ENCODE data around the gene DCAF6. TPM values are rescaled to one million over a fixed set of nuclear protein-coding genes. Genes with fewer than 3 reads are reported as not detected.

DCAF6 gene
- total RNA-seq, 3 donors from 2014 or later (not counting 1 experiment from before 2014, with no cell fraction given), result 21.8 to 31.8 (median 27.8) TPM

DNA sequence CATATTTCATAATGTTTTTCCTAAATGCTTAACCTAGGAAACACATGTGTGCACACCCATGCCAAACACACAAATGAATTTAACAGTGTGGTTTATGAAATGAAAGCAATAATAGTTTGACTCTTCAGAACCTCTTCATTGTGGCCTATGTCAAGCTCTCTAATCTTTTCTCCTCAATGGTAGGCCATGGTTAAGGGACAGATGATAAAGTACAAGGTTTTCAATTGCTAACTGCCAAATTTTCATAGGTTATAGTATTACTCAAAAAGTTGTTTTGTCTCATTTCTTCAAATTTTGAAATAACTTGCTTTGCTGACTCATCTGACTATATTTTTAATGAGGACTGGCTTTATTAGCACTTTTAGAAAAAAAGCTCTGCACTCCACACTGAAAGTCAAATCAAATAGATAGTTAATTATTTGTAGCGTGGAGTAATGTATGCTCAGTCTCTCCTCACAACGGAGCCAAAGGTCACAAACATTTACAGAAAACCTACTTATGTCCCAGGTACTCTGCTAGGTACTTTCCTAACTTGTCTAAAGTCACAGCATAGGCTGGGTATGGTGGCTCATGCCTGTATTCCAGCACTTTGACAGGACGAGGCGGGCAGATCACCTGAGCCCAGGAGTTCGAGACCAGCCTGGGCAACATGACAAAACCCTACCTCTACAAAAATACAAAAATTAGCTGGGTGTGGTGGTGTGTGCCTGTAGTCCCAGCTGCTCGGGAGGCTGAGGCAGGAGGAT is 19.5 kb upstream of the DCAF6 start:
- no peak overlapping the region for H3K4me3 Mint-ChIP-seq
- DNase-seq, result no peak
- Histone ChIP-seq H3K27ac (ENCODE audit: low read length) (no peak overlapping the region), H3K27me3 (ENCODE audit: control insufficient read depth, insufficient read depth, low read length) (no peaks in the 10 kb centered on the region), H3K4me3 (ENCODE audit: low read length) (no peak overlapping the region), H3K4me1 (ENCODE audit: control insufficient read depth, insufficient read depth, low read length) (no peaks in the 10 kb centered on the region), H3K36me3 (ENCODE audit: control insufficient read depth, insufficient read depth, low read length) (peaks cover 17% of the 10 kb centered on the region), H3K9me3 (ENCODE audit: control insufficient read depth, insufficient read depth, low read length) (no peaks in the 10 kb centered on the region)
- intact Hi-C loops (cut with micrococcal nuclease), result no loop called here
- peaks cover 7% of the 10 kb centered on the region for H3K36me3 Mint-ChIP-seq
- H3K27me3 Mint-ChIP-seq (ENCODE audit: low read depth in 2 of 2), result no peaks in the 10 kb centered on the region
- H3K27ac Mint-ChIP-seq, result no peak overlapping the region
- TF ChIP-seq, protein P1, sequence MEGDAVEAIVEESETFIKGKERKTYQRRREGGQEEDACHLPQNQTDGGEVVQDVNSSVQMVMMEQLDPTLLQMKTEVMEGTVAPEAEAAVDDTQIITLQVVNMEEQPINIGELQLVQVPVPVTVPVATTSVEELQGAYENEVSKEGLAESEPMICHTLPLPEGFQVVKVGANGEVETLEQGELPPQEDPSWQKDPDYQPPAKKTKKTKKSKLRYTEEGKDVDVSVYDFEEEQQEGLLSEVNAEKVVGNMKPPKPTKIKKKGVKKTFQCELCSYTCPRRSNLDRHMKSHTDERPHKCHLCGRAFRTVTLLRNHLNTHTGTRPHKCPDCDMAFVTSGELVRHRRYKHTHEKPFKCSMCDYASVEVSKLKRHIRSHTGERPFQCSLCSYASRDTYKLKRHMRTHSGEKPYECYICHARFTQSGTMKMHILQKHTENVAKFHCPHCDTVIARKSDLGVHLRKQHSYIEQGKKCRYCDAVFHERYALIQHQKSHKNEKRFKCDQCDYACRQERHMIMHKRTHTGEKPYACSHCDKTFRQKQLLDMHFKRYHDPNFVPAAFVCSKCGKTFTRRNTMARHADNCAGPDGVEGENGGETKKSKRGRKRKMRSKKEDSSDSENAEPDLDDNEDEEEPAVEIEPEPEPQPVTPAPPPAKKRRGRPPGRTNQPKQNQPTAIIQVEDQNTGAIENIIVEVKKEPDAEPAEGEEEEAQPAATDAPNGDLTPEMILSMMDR (IDR thresholded peaks at IDR 0.05), result no peak
- WGBS (ENCODE audit: insufficient coverage), result 95% methylated on average over 3 of the region's 6 CpGs
- no peaks in the 10 kb centered on the region for H3K9me3 Mint-ChIP-seq
- H3K4me1 Mint-ChIP-seq, result no peaks in the 10 kb centered on the region
- no peak for ATAC-seq

DNA sequence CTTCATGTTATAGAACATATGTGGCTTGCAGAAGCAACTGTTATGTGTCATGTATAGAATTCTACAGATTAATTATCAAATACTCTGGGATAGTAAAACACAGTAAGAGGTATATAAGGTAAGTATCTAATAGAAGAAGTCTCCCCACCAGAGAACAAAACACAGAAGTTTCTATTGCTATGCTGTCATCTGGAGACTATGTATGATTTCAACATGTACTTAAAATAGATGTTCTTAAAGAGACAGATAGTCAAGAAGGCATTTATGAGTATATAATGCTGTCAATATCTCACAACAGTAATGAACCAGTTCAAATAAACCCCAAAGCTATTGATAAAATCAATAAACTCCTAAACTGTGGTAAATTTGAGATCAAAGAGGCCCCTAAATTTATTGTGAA is 14.5 kb upstream of the DCAF6 start:
- intact Hi-C loops (cut with micrococcal nuclease), result no loop called here
- TF ChIP-seq, protein P1 (IDR thresholded peaks at IDR 0.05), result no peak
- no peak overlapping the region for H3K4me3 ChIP-seq (ENCODE audit: low read length)

DNA sequence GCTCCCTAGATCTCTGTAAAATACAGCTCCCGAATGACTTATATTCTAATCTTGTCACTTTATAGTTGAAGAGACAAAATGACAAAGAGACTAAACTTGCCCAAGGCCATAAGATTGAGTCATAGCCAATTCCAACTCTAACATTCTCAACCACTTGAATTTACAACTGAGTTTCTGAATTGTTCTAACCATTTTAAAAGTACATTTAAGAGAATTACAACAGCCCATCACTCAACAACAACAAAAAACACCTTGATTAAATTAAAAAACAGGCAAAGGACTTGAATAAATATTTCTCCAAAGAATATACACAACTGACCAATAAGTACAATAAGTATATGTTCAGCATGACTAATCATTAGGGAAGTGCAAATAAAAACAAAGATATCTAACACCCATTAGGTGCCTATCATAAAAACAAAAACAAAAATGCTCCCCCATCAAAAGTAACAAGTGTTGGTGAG is 13.8 kb upstream of the DCAF6 start:
- Histone ChIP-seq H3K9me3 (ENCODE audit: control insufficient read depth, insufficient read depth, low read length) (no peaks in the 10 kb centered on the region), H3K4me1 (ENCODE audit: control insufficient read depth, insufficient read depth, low read length) (no peaks in the 10 kb centered on the region), H3K27ac (ENCODE audit: low read length) (no peak overlapping the region), H3K4me3 (ENCODE audit: low read length) (no peak overlapping the region), H3K27me3 (ENCODE audit: control insufficient read depth, insufficient read depth, low read length) (no peaks in the 10 kb centered on the region), H3K36me3 (ENCODE audit: control insufficient read depth, insufficient read depth, low read length) (peaks cover 8% of the 10 kb centered on the region)
- intact Hi-C loops (cut with micrococcal nuclease), result no loop called here
- TF ChIP-seq, protein P1 (IDR thresholded peaks at IDR 0.05), result no peak
- Mint-ChIP-seq H3K9me3 (no peaks in the 10 kb centered on the region), H3K4me1 (peaks cover 0 to 4% of the 10 kb centered on the region in 2 donors), H3K27ac (no peak overlapping the region), H3K36me3 (peaks cover 5% of the 10 kb centered on the region), H3K27me3 (ENCODE audit: low read depth in 2 of 2) (no peaks in the 10 kb centered on the region), H3K4me3 (no peak overlapping the region)
- ATAC-seq (no peak), DNase-seq (no peak)
- no CpG with 5 or more reads among the region's 1 CpG for WGBS (ENCODE audit: insufficient coverage)

More for the DNA sequence above, 14.5 kb upstream of the DCAF6 start:
- ATAC-seq, result no peak
- H3K9me3 ChIP-seq (ENCODE audit: control insufficient read depth, insufficient read depth, low read length), result no peaks in the 10 kb centered on the region
- H3K27ac Mint-ChIP-seq, result no peak overlapping the region
- peaks cover 11% of the 10 kb centered on the region for H3K36me3 ChIP-seq (ENCODE audit: control insufficient read depth, insufficient read depth, low read length)
- H3K27ac ChIP-seq (ENCODE audit: low read length), result no peak overlapping the region
- H3K36me3 Mint-ChIP-seq, result peaks cover 7% of the 10 kb centered on the region
- H3K27me3 ChIP-seq (ENCODE audit: control insufficient read depth, insufficient read depth, low read length), result no peaks in the 10 kb centered on the region
- H3K4me3 Mint-ChIP-seq, result no peak overlapping the region
- no peaks in the 10 kb centered on the region for H3K27me3 Mint-ChIP-seq (ENCODE audit: low read depth in 2 of 2)
- no peak for DNase-seq
- no peaks in the 10 kb centered on the region for H3K4me1 ChIP-seq (ENCODE audit: control insufficient read depth, insufficient read depth, low read length)
- H3K4me1 Mint-ChIP-seq, result peaks cover 0 to 4% of the 10 kb centered on the region in 2 donors
- H3K9me3 Mint-ChIP-seq, result no peaks in the 10 kb centered on the region
